ENCODE data around the gene NPAS4. TPM values are rescaled to one million over a fixed set of nuclear protein-coding genes. Genes with fewer than 3 reads are reported as not detected.

NPAS4 gene
- total and polyA plus RNA-seq, 9 of the 15 experiments (the other 6 are each of a cell fraction or from before 2014, with no cell fraction given) = not detected

DNA sequence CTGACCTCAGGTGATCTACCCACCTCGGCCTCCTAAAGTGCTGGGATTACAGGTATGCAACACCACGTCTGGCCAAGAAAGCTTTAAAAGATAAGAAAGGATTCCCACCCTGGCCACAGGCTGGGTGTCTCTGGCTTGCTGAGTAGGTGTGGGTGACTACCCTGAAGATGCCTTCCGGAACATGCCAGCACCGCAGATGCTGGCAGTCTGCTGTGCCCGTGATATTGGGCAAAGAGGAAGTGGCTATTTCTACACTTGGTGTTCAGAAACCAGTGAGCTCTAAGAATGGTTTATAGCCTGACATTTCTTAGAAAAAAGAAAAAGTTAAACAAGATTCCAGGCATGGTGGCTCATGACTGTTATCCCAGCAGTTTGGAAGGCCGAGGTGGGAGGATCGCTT, 11.8 kb downstream of the NPAS4 start:
- H3K4me1 ChIP-seq (replicated peaks in 1 of 2; ENCODE audit: control insufficient read depth in 2 of 2, insufficient read depth in 2 of 2, low read length in 2 of 2) = peaks cover 3 to 4% of the 10 kb centered on the region in 2 experiments; a peak in 2 of 5 replicates
- ATAC-seq = no peak
- WGBS (ENCODE audit: insufficient coverage, low coverage, missing lambda C conversion rate) = 83% methylated on average over 7 of the region's 7 CpGs
- ChIA-PET POLR2A (interaction anchor here (1.0 kb wide), 1 partner anchor 11 kb away, joined by 3 read pairs; no protein-coding TSS in a partner anchor), CTCF (ENCODE audit: low intra/inter-chr PET ratio) (interaction anchor here (0.7 kb wide), 1 partner anchor 456 kb away, joined by 4 read pairs; no protein-coding TSS in a partner anchor)
- H3K27ac ChIP-seq (ENCODE audit: extremely low read depth, low read depth, low read length) = no peak overlapping the region
- H3K4me3 ChIP-seq = no peak overlapping the region
- no peaks in the 10 kb centered on the region for H3K9me1 ChIP-seq (ENCODE audit: control insufficient read depth, insufficient read depth, low read length)
- H3K27me3 ChIP-seq (ENCODE audit: control insufficient read depth in 2 of 2, insufficient read depth in 2 of 2, low read length in 2 of 2) = no peaks in the 10 kb centered on the region
- intact Hi-C loops (cut with micrococcal nuclease) = no loop called here
- no peaks in the 10 kb centered on the region for H3K9me3 ChIP-seq (replicated peaks; ENCODE audit: control insufficient read depth, insufficient read depth, low read depth, low read length)
- H3K4me2 ChIP-seq (ENCODE audit: insufficient read depth, low read length) = no peak overlapping the region
- no TSS peak for BruUV-seq (replicated peaks)
- peaks cover 6% of the 10 kb centered on the region; the same call in 2 of the 3 replicates for H3K79me2 ChIP-seq (ENCODE audit: control insufficient read depth, insufficient read depth, low read length)
- in situ Hi-C loops (cut with MboI) = no loop called here
- no peak for TF ChIP-seq SMC3 (conservative IDR thresholded peaks at IDR 0.05; ENCODE audit: insufficient read depth, low read depth, low read length)
- TF ChIP-seq ZBTB1 (CRISPR knock-in tag; IDR thresholded peaks at IDR 0.05; ENCODE audit: borderline replicate concordance, low read depth) = no peak
- peak; percentile 47; the same call in 1 of the 2 replicates for TF ChIP-seq SPI1 (IDR thresholded peaks at IDR 0.05; ENCODE audit: borderline replicate concordance, low read depth, low read length)
- FAIRE-seq = no peak
- H2AFZ ChIP-seq (ENCODE audit: low read depth, low read length) = no peak overlapping the region
- peaks cover 26% of the 10 kb centered on the region for H3K36me3 ChIP-seq (ENCODE audit: control insufficient read depth, insufficient read depth, low read length)
- no peak for DNase-seq (ENCODE audit: extremely low read depth in 1 of 4, low spot score in 3 of 4)
- peaks cover 5% of the 10 kb centered on the region; the same call in 1 of the 2 replicates for H4K20me1 ChIP-seq (replicated peaks; ENCODE audit: control insufficient read depth, insufficient read depth, low read length)
- no peak overlapping the region for H3K9ac ChIP-seq (ENCODE audit: insufficient read depth in 1 of 2, low read depth in 2 of 2, low read length in 2 of 2)

DNA sequence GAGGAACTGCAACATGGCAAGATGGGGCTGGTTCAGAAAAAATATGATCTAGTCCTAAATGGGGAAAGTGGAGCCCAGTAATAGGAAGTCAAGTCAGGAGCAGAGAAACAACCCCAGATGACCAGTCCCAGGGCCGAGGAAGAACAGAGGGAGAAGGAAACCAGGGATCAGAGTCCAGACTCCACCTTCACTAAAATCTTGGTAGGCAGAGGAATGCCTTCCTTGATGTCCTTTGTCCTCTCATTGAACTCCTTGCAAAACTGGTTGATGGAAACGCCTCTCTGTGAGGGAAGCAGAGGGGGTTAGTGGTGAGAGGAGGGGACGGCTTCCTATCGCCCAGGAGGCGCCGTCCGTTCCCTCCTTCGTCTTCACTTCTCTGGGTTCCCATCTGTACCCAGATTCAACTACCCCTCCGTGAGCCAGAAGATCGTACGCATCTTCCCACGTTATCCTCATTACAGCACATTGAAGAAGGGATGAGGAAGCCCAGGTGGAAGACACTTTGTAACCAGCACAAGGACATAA, 17.2 kb downstream of the NPAS4 start:
- H3K4me3 ChIP-seq = peak overlapping the region; percentile 86
- peak overlapping the region; percentile 92 for H3K4me2 ChIP-seq (ENCODE audit: insufficient read depth, low read length)
- H3K79me2 ChIP-seq (ENCODE audit: control insufficient read depth, insufficient read depth, low read length) = peaks cover 16% of the 10 kb centered on the region
- H3K9ac ChIP-seq (ENCODE audit: insufficient read depth in 1 of 2, low read depth in 2 of 2, low read length in 2 of 2) = peak overlapping the region; percentile 77 to 93
- no peaks in the 10 kb centered on the region for H3K9me3 ChIP-seq (replicated peaks; ENCODE audit: control insufficient read depth, insufficient read depth, low read depth, low read length)
- H3K27me3 ChIP-seq (ENCODE audit: control insufficient read depth in 2 of 2, insufficient read depth in 2 of 2, low read length in 2 of 2) = peaks cover 0 to 7% of the 10 kb centered on the region in 2 experiments; a peak in 2 of 5 replicates
- peak; percentile 70 for FAIRE-seq
- in situ Hi-C loops (cut with MboI) = no loop called here
- no peak; the same call in 2 of the 3 replicates for ATAC-seq
- POLR2A ChIA-PET = interaction anchor here (0.6 to 1.8 kb wide), 8 partner anchors 12 to 774 kb away, joined by 3 to 9 read pairs (median 3); partner anchors contain the start of genes DPP3 and PELI3
- peak overlapping the region; percentile 89 for H3K27ac ChIP-seq (ENCODE audit: extremely low read depth, low read depth, low read length)
- peak overlapping the region; percentile 97 for H2AFZ ChIP-seq (ENCODE audit: low read depth, low read length)
- CTCF ChIA-PET (ENCODE audit: low intra/inter-chr PET ratio) = interaction anchor here (0.6 to 2.1 kb wide), 5 partner anchors 20 to 215 kb away, joined by 3 to 21 read pairs (median 5); no protein-coding TSS in a partner anchor
- H3K9me1 ChIP-seq (ENCODE audit: control insufficient read depth, insufficient read depth, low read length) = no peaks in the 10 kb centered on the region
- BruUV-seq (replicated peaks) = TSS peak; percentile 56
- H3K36me3 ChIP-seq (ENCODE audit: control insufficient read depth, insufficient read depth, low read length) = peaks cover 26% of the 10 kb centered on the region
- peak in 3 of 4 experiments; percentile 25 to 54 (median 52) for DNase-seq (ENCODE audit: extremely low read depth in 1 of 4, low spot score in 3 of 4)
- WGBS (ENCODE audit: insufficient coverage, low coverage, missing lambda C conversion rate) = 2% methylated on average over 12 of the region's 12 CpGs
- peaks cover 3 to 12% of the 10 kb centered on the region in 2 experiments; a peak in 3 of 5 replicates for H3K4me1 ChIP-seq (replicated peaks in 1 of 2; ENCODE audit: control insufficient read depth in 2 of 2, insufficient read depth in 2 of 2, low read length in 2 of 2)
- no peaks in the 10 kb centered on the region for H4K20me1 ChIP-seq (replicated peaks; ENCODE audit: control insufficient read depth, insufficient read depth, low read length)
- intact Hi-C loops (cut with micrococcal nuclease) = loop anchor here (5.0 kb wide), 1 partner anchor 239 kb away; the partner anchor contains the start of gene RBM4B
- TF ChIP-seq NR3C1 (CRISPR knock-in tag; IDR thresholded peaks at IDR 0.05) (no peak), BRF1 (IDR thresholded peaks at IDR 0.05; ENCODE audit: borderline replicate concordance, extremely low read depth, insufficient read length) (no peak), SNIP1 (IDR thresholded peaks at IDR 0.05; ENCODE audit: low read depth) (no peak), KLF10 (CRISPR knock-in tag; IDR thresholded peaks at IDR 0.05) (no peak), MAFF (IDR thresholded peaks at IDR 0.05; ENCODE audit: low read length) (no peak), JUN (IDR thresholded peaks at IDR 0.05; ENCODE audit: borderline replicate concordance, low read depth, low read length) (no peak), JUN (CRISPR knock-in tag; IDR thresholded peaks at IDR 0.05; ENCODE audit: borderline replicate concordance) (no peak), NEUROD1 (IDR thresholded peaks at IDR 0.05; ENCODE audit: borderline replicate concordance, low read depth, low read length, partially characterized antibody) (no peak)
- TF ChIP-seq, protein P1, sequence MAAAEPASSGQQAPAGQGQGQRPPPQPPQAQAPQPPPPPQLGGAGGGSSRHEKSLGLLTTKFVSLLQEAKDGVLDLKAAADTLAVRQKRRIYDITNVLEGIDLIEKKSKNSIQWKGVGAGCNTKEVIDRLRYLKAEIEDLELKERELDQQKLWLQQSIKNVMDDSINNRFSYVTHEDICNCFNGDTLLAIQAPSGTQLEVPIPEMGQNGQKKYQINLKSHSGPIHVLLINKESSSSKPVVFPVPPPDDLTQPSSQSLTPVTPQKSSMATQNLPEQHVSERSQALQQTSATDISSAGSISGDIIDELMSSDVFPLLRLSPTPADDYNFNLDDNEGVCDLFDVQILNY (CRISPR knock-in tag; IDR thresholded peaks at IDR 0.05) = no peak
- TF ChIP-seq, protein P2, sequence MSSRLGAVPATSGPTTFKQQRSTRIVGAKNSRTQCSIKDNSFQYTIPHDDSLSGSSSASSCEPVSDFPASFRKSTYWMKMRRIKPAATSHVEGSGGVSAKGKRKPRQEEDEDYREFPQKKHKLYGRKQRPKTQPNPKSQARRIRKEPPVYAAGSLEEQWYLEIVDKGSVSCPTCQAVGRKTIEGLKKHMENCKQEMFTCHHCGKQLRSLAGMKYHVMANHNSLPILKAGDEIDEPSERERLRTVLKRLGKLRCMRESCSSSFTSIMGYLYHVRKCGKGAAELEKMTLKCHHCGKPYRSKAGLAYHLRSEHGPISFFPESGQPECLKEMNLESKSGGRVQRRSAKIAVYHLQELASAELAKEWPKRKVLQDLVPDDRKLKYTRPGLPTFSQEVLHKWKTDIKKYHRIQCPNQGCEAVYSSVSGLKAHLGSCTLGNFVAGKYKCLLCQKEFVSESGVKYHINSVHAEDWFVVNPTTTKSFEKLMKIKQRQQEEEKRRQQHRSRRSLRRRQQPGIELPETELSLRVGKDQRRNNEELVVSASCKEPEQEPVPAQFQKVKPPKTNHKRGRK (tag; IDR thresholded peaks at IDR 0.05) = no peak
